OCI-LY1 (cell line): Measurements from ENCODE around the gene PALMD.

Experiments used
- EZH2 ChIP-seq: fragments of 200-600 bp; sonication (generic), shearing (Covaris generic); IDR thresholded peaks from 2 replicates; pipeline ENCODE4 v1.8.0; 2017; ENCODE audit warnings: borderline replicate concordance, mixed run types, mild to moderate bottlenecking, antibody characterized with exemption, low read length, moderate library complexity, mixed read lengths
- TF ChIP-seq, protein P1 (sequence below): fragments of 200-600 bp; sonication (generic), shearing (Covaris generic); IDR thresholded peaks from 2 replicates; pipeline ENCODE4 v1.5.1; 2017; ENCODE audit warnings: mild to moderate bottlenecking, antibody characterized with exemption, low read length, moderate library complexity, mixed read lengths

DNA sequence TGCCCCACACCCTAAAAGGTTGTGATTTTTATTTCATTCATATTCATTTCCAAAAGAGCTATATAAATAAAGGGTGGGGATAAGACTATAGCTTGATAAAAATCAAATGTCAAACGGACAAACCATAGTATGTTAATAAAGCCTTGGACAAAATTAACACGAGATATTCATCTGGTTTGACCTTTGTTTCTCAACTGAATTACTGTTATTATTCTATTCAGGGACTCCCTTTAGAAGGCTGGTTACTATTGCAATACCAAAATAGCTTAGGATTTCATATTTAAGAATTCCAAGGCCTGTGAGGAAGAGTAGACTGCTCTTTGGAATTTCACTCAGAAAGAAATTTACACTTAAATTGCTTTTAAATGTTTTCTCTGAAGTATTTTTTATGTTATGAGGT is 10.2 kb upstream of the PALMD start:
- TF ChIP-seq, protein P1, sequence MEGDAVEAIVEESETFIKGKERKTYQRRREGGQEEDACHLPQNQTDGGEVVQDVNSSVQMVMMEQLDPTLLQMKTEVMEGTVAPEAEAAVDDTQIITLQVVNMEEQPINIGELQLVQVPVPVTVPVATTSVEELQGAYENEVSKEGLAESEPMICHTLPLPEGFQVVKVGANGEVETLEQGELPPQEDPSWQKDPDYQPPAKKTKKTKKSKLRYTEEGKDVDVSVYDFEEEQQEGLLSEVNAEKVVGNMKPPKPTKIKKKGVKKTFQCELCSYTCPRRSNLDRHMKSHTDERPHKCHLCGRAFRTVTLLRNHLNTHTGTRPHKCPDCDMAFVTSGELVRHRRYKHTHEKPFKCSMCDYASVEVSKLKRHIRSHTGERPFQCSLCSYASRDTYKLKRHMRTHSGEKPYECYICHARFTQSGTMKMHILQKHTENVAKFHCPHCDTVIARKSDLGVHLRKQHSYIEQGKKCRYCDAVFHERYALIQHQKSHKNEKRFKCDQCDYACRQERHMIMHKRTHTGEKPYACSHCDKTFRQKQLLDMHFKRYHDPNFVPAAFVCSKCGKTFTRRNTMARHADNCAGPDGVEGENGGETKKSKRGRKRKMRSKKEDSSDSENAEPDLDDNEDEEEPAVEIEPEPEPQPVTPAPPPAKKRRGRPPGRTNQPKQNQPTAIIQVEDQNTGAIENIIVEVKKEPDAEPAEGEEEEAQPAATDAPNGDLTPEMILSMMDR = no peak
- no peak for TF ChIP-seq EZH2
